SK-N-MC (cell line): ENCODE data around the gene EFHB.

ENCODE experiments used
- EZH2 ChIP-seq: fragments of 200-600 bp; sonication (generic); IDR thresholded peaks from one replicate; pipeline ENCODE4 v1.6.1; 2017; ENCODE audit warnings: antibody characterized with exemption
- FOXP2 ChIP-seq: optimal IDR thresholded peaks from 2 replicates; pipeline ENCODE3; 2011; ENCODE audit warnings: mild to moderate bottlenecking, moderate library complexity; ENCODE audit not compliant: insufficient read depth; ENCODE audit errors: extremely low read length, control extremely low read depth
- POLR2AphosphoS5 ChIP-seq: IDR thresholded peaks from 2 replicates; pipeline ENCODE4 v1.6.1; 2012; ENCODE audit warnings: mild to moderate bottlenecking, low read depth, low read length, borderline replicate concordance

- TF ChIP-seq EZH2 (no peak), POLR2AphosphoS5 (no peak), FOXP2 (no peak)
Measured at GRCh38 chr3:19972054-19972453, 38.0 kb upstream of the EFHB start.
